HL-60 (cell line): ENCODE results near the gene TMEM89.

Source experiments
- DNase-seq, 2 experiments: peaks; one replicate each; pipeline ENCODE4 v3.0.0-alpha.2; 2010 to 2020; ENCODE audit warnings: low read depth in 1 of 2, low spot score in 1 of 2
- H3K27ac ChIP-seq: fragments of 250-450 bp; sonication (Bioruptor Pico); replicated peaks from 2 replicates; pipeline ENCODE4 v1.5.1; 2020; ENCODE audit warnings: mild to moderate bottlenecking, moderate library complexity
- H3K27me3 ChIP-seq: fragments of 250-450 bp; sonication (Bioruptor Pico); 2 replicates; pipeline ENCODE4 v1.5.1; 2021; ENCODE audit warnings: mild to moderate bottlenecking, moderate library complexity; ENCODE audit not compliant: insufficient read depth, poor library complexity, severe bottlenecking
- H3K4me3 ChIP-seq: replicated peaks from 2 replicates; pipeline ENCODE4 v1.5.1; 2011; ENCODE audit warnings: mild to moderate bottlenecking, control low read depth, low read length; ENCODE audit not compliant: insufficient read depth
- CTCF ChIP-seq: IDR thresholded peaks from one replicate; pipeline ENCODE4 v1.5.1; 2011; ENCODE audit warnings: low read length, control low read depth, inconsistent platforms; ENCODE audit not compliant: insufficient read depth
- GABPA ChIP-seq: IDR thresholded peaks from 2 replicates; pipeline ENCODE4 v1.6.1; 2012; ENCODE audit warnings: low read depth
- POLR2AphosphoS5 ChIP-seq: IDR thresholded peaks from 2 replicates; pipeline ENCODE4 v1.6.1; 2012; ENCODE audit warnings: low read depth
- REST ChIP-seq: IDR thresholded peaks from 2 replicates; pipeline ENCODE4 v1.6.1; 2012; ENCODE audit warnings: low read depth; ENCODE audit not compliant: insufficient replicate concordance
- SPI1 ChIP-seq: IDR thresholded peaks from 2 replicates; pipeline ENCODE4 v1.6.1; 2012; ENCODE audit warnings: low read depth, mild to moderate bottlenecking, borderline replicate concordance

The TMEM89 gene

GRCh38 chr3:48635222-48636021 lies 13.9 kb upstream of the TMEM89 start, which contains the start of gene SLC26A6:
Gene SLC26A6 (minus strand): TSS chr3:48635461. CDS start chr3:48635393, 68 bp downstream.
- peak within 1 kb of the TSS; percentile 88 for H3K4me3 ChIP-seq
- H3K27ac ChIP-seq = peak within 1 kb of the TSS; percentile 64
- H3K27me3 ChIP-seq = no peaks in the 10 kb centered on the region
- DNase-seq = peak; percentile 93 to 98
- TF ChIP-seq CTCF = peak; percentile 75
- peak; percentile 54; the same call in 1 of the 2 replicates for TF ChIP-seq POLR2AphosphoS5
- TF ChIP-seq REST = peak; percentile 40
- peak; percentile 25; the same call in 1 of the 2 replicates for TF ChIP-seq SPI1
- TF ChIP-seq GABPA = no peak

DNA sequence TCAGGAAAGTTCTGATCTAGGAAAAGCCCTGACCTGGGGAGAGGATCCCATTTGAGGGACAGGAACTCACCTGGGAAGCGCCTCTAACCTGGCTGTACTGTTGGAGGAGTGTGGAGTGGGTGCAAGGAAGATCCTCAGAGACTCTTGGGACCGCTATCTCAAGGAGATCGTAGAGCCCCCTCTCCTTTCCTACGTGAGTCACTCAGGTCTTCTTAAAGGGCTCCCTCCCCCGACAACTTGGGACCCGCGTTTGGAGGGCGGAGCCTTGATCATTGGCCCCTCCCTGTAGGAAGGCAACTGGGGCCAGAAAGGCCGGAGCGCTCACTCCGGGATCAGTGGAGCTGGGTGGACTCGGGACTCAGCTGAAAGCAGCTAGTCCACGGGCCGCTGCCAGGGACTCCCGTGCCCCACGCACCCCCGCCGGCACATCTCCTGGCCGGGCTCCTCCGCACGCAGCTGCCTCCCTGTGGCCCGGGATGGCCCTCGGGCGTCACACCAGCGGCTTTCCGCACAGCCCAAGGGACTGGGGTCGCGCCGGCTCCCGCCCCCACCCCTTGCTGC lies 13.2 kb upstream of the TMEM89 start:
- Histone ChIP-seq H3K4me3 (peak overlapping the region; percentile 88), H3K27me3 (no peaks in the 10 kb centered on the region), H3K27ac (peak overlapping the region; percentile 64)
- DNase-seq = peak; percentile 29 to 39
- TF ChIP-seq POLR2AphosphoS5 = no peak
- TF ChIP-seq SPI1 = no peak
- TF ChIP-seq GABPA = no peak
- TF ChIP-seq CTCF = no peak
- TF ChIP-seq REST = no peak

- Histone ChIP-seq H3K27ac (no peak overlapping the region), H3K27me3 (no peaks in the 10 kb centered on the region), H3K4me3 (no peak overlapping the region)
- TF ChIP-seq REST (no peak), CTCF (no peak), POLR2AphosphoS5 (no peak), GABPA (no peak), SPI1 (no peak)
- no peak for DNase-seq
Measured at GRCh38 chr3:48633743-48634142, 12.2 kb upstream of the TMEM89 start.
